ENCODE results near the gene COL23A1. TPM values are rescaled to one million over a fixed set of nuclear protein-coding genes. Genes with fewer than 3 reads are reported as not detected.

The COL23A1 gene
- total and polyA plus RNA-seq, 2 donors (not counting 1 experiment from before 2014, with no cell fraction given) = 0.20 TPM; not detected in 1

DNA sequence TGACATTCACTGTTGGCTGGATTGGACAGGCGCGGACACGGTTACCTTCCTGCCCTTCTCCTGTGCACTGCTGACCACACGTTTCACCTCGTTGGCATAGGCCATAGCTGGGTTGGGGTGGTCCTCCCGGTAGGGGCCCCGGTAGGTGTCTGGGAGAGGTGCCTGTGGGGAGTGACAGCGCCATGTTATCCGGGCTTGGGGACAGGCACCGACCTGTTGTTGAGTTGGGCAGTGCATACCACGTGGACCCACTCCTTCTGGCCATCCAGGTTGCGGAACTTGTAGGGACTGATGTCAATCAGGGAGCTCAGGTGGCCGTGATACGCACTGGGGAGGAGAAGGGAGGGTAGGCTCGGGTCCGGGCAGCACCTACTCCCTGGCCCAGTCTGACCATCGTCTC is 365.8 kb downstream of the COL23A1 start:
- Histone ChIP-seq H3K9me3 (ENCODE audit: control extremely low read depth in 1 of 3, control insufficient read depth in 2 of 3, insufficient read depth in 1 of 3, low read length in 2 of 3) (no peaks in the 10 kb centered on the region), H3K4me1 (ENCODE audit: control insufficient read depth in 2 of 2, insufficient read depth in 2 of 2, low read length in 2 of 2) (peaks cover 0 to 6% of the 10 kb centered on the region in 2 donors), H3K79me2 (ENCODE audit: control insufficient read depth, insufficient read depth, low read length) (peaks cover 44% of the 10 kb centered on the region), H3K4me2 (replicated peaks; ENCODE audit: low read depth, low read length, poor library complexity, severe bottlenecking) (no peak overlapping the region), H3K36me3 (replicated peaks in 1 of 2; ENCODE audit: control extremely low read depth in 1 of 2, control insufficient read depth in 1 of 2, extremely low read depth in 1 of 2, insufficient read depth in 2 of 2, low read length in 1 of 2) (peaks cover 2 to 83% of the 10 kb centered on the region in 2 experiments), H3K27me3 (replicated peaks in 1 of 4; ENCODE audit: control extremely low read depth in 1 of 4, control insufficient read depth in 3 of 4, insufficient read depth in 4 of 4, low read length in 3 of 4) (no peaks in the 10 kb centered on the region), H4K20me1 (ENCODE audit: control insufficient read depth, insufficient read depth, low read length, poor library complexity, severe bottlenecking) (peaks cover 76% of the 10 kb centered on the region), H2AFZ (ENCODE audit: insufficient read depth, low read depth, low read length, poor library complexity, severe bottlenecking) (no peak overlapping the region), H3K4me3 (ENCODE audit: control extremely low read depth in 1 of 5, extremely low read depth in 1 of 5, insufficient read depth in 1 of 5, low read depth in 2 of 5, low read length in 4 of 5) (no peak overlapping the region), H3K27ac (ENCODE audit: low read length in 2 of 2) (no peak overlapping the region), H3K9ac (ENCODE audit: low read length) (no peak overlapping the region)
- no peaks in the 10 kb centered on the region for H3K9me3 Mint-ChIP-seq (ENCODE audit: insufficient read depth)
- WGBS (ENCODE audit: insufficient coverage) = 97% methylated on average over 16 of the region's 17 CpGs
- peaks cover 32% of the 10 kb centered on the region for H3K4me1 Mint-ChIP-seq
- no peak for DNase-seq
- H3K27me3 Mint-ChIP-seq = no peaks in the 10 kb centered on the region
- no peak overlapping the region for H3K27ac Mint-ChIP-seq
- no peak for ATAC-seq (ENCODE audit: low read depth)
- ChIA-PET CTCF (interaction anchor here (1.0 to 1.1 kb wide), 2 partner anchors 11 to 18 kb away, joined by 3 to 4 read pairs; no protein-coding TSS in a partner anchor), POLR2A (no interaction called here)
- H3K4me3 Mint-ChIP-seq = no peak overlapping the region
- no peak for TF ChIP-seq EZH2 (IDR thresholded peaks at IDR 0.05; ENCODE audit: borderline replicate concordance, insufficient read depth, low read depth, low read length, poor library complexity, severe bottlenecking)
- TF ChIP-seq, protein P1, sequence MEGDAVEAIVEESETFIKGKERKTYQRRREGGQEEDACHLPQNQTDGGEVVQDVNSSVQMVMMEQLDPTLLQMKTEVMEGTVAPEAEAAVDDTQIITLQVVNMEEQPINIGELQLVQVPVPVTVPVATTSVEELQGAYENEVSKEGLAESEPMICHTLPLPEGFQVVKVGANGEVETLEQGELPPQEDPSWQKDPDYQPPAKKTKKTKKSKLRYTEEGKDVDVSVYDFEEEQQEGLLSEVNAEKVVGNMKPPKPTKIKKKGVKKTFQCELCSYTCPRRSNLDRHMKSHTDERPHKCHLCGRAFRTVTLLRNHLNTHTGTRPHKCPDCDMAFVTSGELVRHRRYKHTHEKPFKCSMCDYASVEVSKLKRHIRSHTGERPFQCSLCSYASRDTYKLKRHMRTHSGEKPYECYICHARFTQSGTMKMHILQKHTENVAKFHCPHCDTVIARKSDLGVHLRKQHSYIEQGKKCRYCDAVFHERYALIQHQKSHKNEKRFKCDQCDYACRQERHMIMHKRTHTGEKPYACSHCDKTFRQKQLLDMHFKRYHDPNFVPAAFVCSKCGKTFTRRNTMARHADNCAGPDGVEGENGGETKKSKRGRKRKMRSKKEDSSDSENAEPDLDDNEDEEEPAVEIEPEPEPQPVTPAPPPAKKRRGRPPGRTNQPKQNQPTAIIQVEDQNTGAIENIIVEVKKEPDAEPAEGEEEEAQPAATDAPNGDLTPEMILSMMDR (IDR thresholded peaks at IDR 0.05) = no peak
- intact Hi-C loops (cut with micrococcal nuclease) = no loop called here

DNA sequence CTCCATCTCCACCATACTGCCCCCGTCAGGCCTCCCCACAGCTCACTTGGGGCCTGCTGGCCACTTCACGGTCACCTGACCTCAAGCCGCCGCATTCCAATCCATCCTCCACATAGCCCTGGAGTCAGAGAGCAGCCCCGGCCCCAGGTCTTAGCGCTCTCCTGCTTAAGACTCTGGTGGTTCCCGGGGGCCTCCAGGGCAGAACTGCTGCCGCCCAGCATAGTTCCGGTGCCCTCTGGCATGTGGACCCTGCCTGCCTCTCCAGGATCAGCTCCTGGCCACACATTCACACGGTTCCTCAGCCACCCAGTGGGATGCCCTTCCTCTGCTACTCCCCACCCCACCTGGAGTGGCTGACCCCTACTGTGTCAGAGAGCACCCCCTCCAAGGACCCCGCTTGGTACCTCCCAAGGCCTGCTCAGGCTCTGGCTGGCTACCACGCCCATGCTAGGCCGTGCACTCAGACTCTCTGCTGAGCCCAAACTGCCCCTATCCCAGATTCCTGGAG is 366.3 kb downstream of the COL23A1 start:
- TF ChIP-seq EZH2 (IDR thresholded peaks at IDR 0.05; ENCODE audit: borderline replicate concordance, insufficient read depth, low read depth, low read length, poor library complexity, severe bottlenecking) = no peak
- Histone ChIP-seq H3K9me3 (ENCODE audit: control extremely low read depth in 1 of 3, control insufficient read depth in 2 of 3, insufficient read depth in 1 of 3, low read length in 2 of 3) (no peaks in the 10 kb centered on the region), H3K79me2 (ENCODE audit: control insufficient read depth, insufficient read depth, low read length) (peaks cover 38% of the 10 kb centered on the region), H3K4me3 (ENCODE audit: control extremely low read depth in 1 of 5, extremely low read depth in 1 of 5, insufficient read depth in 1 of 5, low read depth in 2 of 5, low read length in 4 of 5) (no peak overlapping the region), H3K27ac (ENCODE audit: low read length in 2 of 2) (no peak overlapping the region), H3K4me1 (ENCODE audit: control insufficient read depth in 2 of 2, insufficient read depth in 2 of 2, low read length in 2 of 2) (peaks cover 0 to 6% of the 10 kb centered on the region in 2 donors), H2AFZ (ENCODE audit: insufficient read depth, low read depth, low read length, poor library complexity, severe bottlenecking) (no peak overlapping the region), H3K4me2 (replicated peaks; ENCODE audit: low read depth, low read length, poor library complexity, severe bottlenecking) (no peak overlapping the region), H3K36me3 (replicated peaks in 1 of 2; ENCODE audit: control extremely low read depth in 1 of 2, control insufficient read depth in 1 of 2, extremely low read depth in 1 of 2, insufficient read depth in 2 of 2, low read length in 1 of 2) (peaks cover 2 to 80% of the 10 kb centered on the region in 2 experiments), H4K20me1 (ENCODE audit: control insufficient read depth, insufficient read depth, low read length, poor library complexity, severe bottlenecking) (peaks cover 70% of the 10 kb centered on the region), H3K27me3 (replicated peaks in 1 of 4; ENCODE audit: control extremely low read depth in 1 of 4, control insufficient read depth in 3 of 4, insufficient read depth in 4 of 4, low read length in 3 of 4) (no peaks in the 10 kb centered on the region), H3K9ac (ENCODE audit: low read length) (no peak overlapping the region)
- Mint-ChIP-seq H3K9me3 (ENCODE audit: insufficient read depth) (no peaks in the 10 kb centered on the region), H3K4me3 (no peak overlapping the region), H3K27me3 (no peaks in the 10 kb centered on the region), H3K4me1 (peaks cover 30% of the 10 kb centered on the region), H3K27ac (no peak overlapping the region)
- POLR2A ChIA-PET = no interaction called here
- DNase-seq (no peak), ATAC-seq (ENCODE audit: low read depth) (no peak)
- 93% methylated on average over 13 of the region's 13 CpGs for WGBS (ENCODE audit: insufficient coverage)
- intact Hi-C loops (cut with micrococcal nuclease) = no loop called here
- CTCF ChIA-PET = interaction anchor here (1.0 kb wide), 1 partner anchor 18 kb away, joined by 3 read pairs; no protein-coding TSS in a partner anchor

Data from B cell (primary cell).